NCI-H1930 (cell line): Measurements from ENCODE around the gene TMEM213.

Experiments used
- DNase-seq, 2 experiments: peaks; one replicate each; lab custom pipeline; 2025; lab: John Stamatoyannopoulos, UW

Gene TMEM213

GRCh38 chr7:138797715-138798320 lies at the start of gene TMEM213, which contains the start of gene ATP6V0A4:
Gene TMEM213 (plus strand): TSS chr7:138797994. CDS start chr7:138798105, 111 bp downstream.
Gene ATP6V0A4 (minus strand): TSS chr7:138798196. CDS start chr7:138771247, 26,949 bp downstream.
- DNase-seq = no peak

GRCh38 chr7:138748666-138749065 lies 49.1 kb upstream of the TMEM213 start:
- DNase-seq = no peak

- DNase-seq = no peak
Observed at GRCh38 chr7:138749960-138750359, 47.8 kb upstream of the TMEM213 start.

GRCh38 chr7:138750473-138750872 lies 47.3 kb upstream of the TMEM213 start:
- no peak for DNase-seq

- DNase-seq = no peak
Observed at GRCh38 chr7:138750901-138751464, 46.8 kb upstream of the TMEM213 start.

GRCh38 chr7:138752518-138753149 lies 45.2 kb upstream of the TMEM213 start:
- DNase-seq = no peak

GRCh38 chr7:138753150-138753518 lies 44.7 kb upstream of the TMEM213 start:
- DNase-seq = no peak

- DNase-seq = no peak
Observed at GRCh38 chr7:138753610-138754009, 44.2 kb upstream of the TMEM213 start.

GRCh38 chr7:138755331-138755747 lies 42.5 kb upstream of the TMEM213 start:
- DNase-seq = no peak

GRCh38 chr7:138755842-138756590 lies 41.8 kb upstream of the TMEM213 start:
- no peak for DNase-seq

GRCh38 chr7:138756591-138757242 lies 41.1 kb upstream of the TMEM213 start:
- DNase-seq = no peak

- no peak for DNase-seq
Observed at GRCh38 chr7:138768241-138768640, 29.6 kb upstream of the TMEM213 start.

- DNase-seq = no peak
Observed at GRCh38 chr7:138770904-138771303, 26.9 kb upstream of the TMEM213 start.

GRCh38 chr7:138773176-138773575 lies 24.6 kb upstream of the TMEM213 start:
- no peak for DNase-seq

- DNase-seq = no peak
Observed at GRCh38 chr7:138773817-138774216, 24.0 kb upstream of the TMEM213 start.

- DNase-seq = no peak
Observed at GRCh38 chr7:138776166-138776833, 21.5 kb upstream of the TMEM213 start.

GRCh38 chr7:138781004-138781403 lies 16.8 kb upstream of the TMEM213 start:
- DNase-seq = no peak

GRCh38 chr7:138784692-138785091 lies 13.1 kb upstream of the TMEM213 start:
- DNase-seq = no peak

GRCh38 chr7:138785587-138786437 lies 12.0 kb upstream of the TMEM213 start:
- DNase-seq = no peak

- no peak for DNase-seq
Observed at GRCh38 chr7:138796038-138796615, 1.7 kb upstream of the TMEM213 start.
